GM19238 (cell line): ENCODE measurements around the gene SLC24A5.

ENCODE experiments used
- DNase-seq: peaks from one replicate; pipeline ENCODE4 v3.0.0; 2011; ENCODE audit warnings: low spot score; ENCODE audit not compliant: insufficient read length

SLC24A5 gene

GRCh38 chr15:48120745-48121144 is at the start of gene SLC24A5:
SLC24A5 (plus strand) TSS chr15:48120990; CDS start chr15:48121045, 55 bp downstream.
- no peak for DNase-seq

- no peak for DNase-seq
Observed at GRCh38 chr15:48072941-48073340, 47.8 kb upstream of the SLC24A5 start.

GRCh38 chr15:48073881-48074280 is 46.9 kb upstream of the SLC24A5 start:
- no peak for DNase-seq

- no peak for DNase-seq
Observed at GRCh38 chr15:48076454-48076853, 44.3 kb upstream of the SLC24A5 start.

- DNase-seq, result no peak
Observed at GRCh38 chr15:48077616-48078184, 43.1 kb upstream of the SLC24A5 start.

- DNase-seq, result no peak
Observed at GRCh38 chr15:48084759-48085590, 35.8 kb upstream of the SLC24A5 start.

GRCh38 chr15:48085591-48085930 is 35.2 kb upstream of the SLC24A5 start:
- DNase-seq, result no peak

- no peak for DNase-seq
Observed at GRCh38 chr15:48086133-48086532, 34.7 kb upstream of the SLC24A5 start.

- DNase-seq, result no peak
Observed at GRCh38 chr15:48086576-48086975, 34.2 kb upstream of the SLC24A5 start.

- no peak for DNase-seq
Observed at GRCh38 chr15:48087844-48088243, 32.9 kb upstream of the SLC24A5 start.

GRCh38 chr15:48089702-48090101 is 31.1 kb upstream of the SLC24A5 start:
- no peak for DNase-seq

- no peak for DNase-seq
Observed at GRCh38 chr15:48090115-48090514, 30.7 kb upstream of the SLC24A5 start.

GRCh38 chr15:48090666-48091065 is 30.1 kb upstream of the SLC24A5 start:
- DNase-seq, result no peak

GRCh38 chr15:48091522-48091921 is 29.3 kb upstream of the SLC24A5 start:
- DNase-seq, result no peak

GRCh38 chr15:48096355-48096786 is 24.4 kb upstream of the SLC24A5 start:
- no peak for DNase-seq

- no peak for DNase-seq
Observed at GRCh38 chr15:48096813-48097212, 24.0 kb upstream of the SLC24A5 start.

- DNase-seq, result no peak
Observed at GRCh38 chr15:48097264-48097663, 23.5 kb upstream of the SLC24A5 start.

GRCh38 chr15:48101376-48101961 is 19.3 kb upstream of the SLC24A5 start:
- DNase-seq, result no peak

GRCh38 chr15:48102167-48102566 is 18.6 kb upstream of the SLC24A5 start:
- DNase-seq, result no peak

GRCh38 chr15:48103647-48104046 is 17.1 kb upstream of the SLC24A5 start:
- no peak for DNase-seq

GRCh38 chr15:48105936-48106335 is 14.9 kb upstream of the SLC24A5 start:
- DNase-seq, result no peak

GRCh38 chr15:48109212-48109611 is 11.6 kb upstream of the SLC24A5 start:
- no peak for DNase-seq
